Superior temporal gyrus (tissue), 1 donor: ENCODE measurements around the gene TMPRSS6.
A peak's percentile ranks its signal among the peaks of the same experiment; 100 is the strongest.

Source experiments
- DNase-seq: peaks from one replicate; pipeline ENCODE4 v3.0.0-alpha.2; 2016; ENCODE audit errors: extremely low spot score

Gene TMPRSS6

GRCh38 chr22:37028692-37029674 is 80.5 kb downstream of the TMPRSS6 start:
- no peak for DNase-seq

GRCh38 chr22:37027556-37027955 is 82.0 kb downstream of the TMPRSS6 start:
- DNase-seq: no peak

GRCh38 chr22:37026325-37026724 is 83.2 kb downstream of the TMPRSS6 start:
- peak; percentile 32 for DNase-seq

GRCh38 chr22:37025500-37026070 is 83.9 kb downstream of the TMPRSS6 start:
- DNase-seq: no peak

- DNase-seq: no peak
Observed at GRCh38 chr22:37024339-37025157, 85.0 kb downstream of the TMPRSS6 start.

- DNase-seq: no peak
Observed at GRCh38 chr22:37023743-37024338, 85.7 kb downstream of the TMPRSS6 start.

- no peak for DNase-seq
Observed at GRCh38 chr22:37022483-37023337, 86.8 kb downstream of the TMPRSS6 start.

GRCh38 chr22:37021710-37022482 is 87.6 kb downstream of the TMPRSS6 start:
- DNase-seq: peak; percentile 73

- no peak for DNase-seq
Observed at GRCh38 chr22:37021041-37021440, 88.5 kb downstream of the TMPRSS6 start.

- DNase-seq: peak; percentile 63
Observed at GRCh38 chr22:37020192-37020479, 89.4 kb downstream of the TMPRSS6 start.

GRCh38 chr22:37019309-37020191 is 90.0 kb downstream of the TMPRSS6 start, which contains the start of the genes MPST and TST:
Gene MPST (plus strand): TSS chr22:37019742. CDS start chr22:37019837, 95 bp downstream.
Gene TST (minus strand): TSS chr22:37019447. CDS start chr22:37018732, 715 bp downstream.
- peak; percentile 75 for DNase-seq

GRCh38 chr22:37018815-37019308 is 90.7 kb downstream of the TMPRSS6 start:
- peak; percentile 38 for DNase-seq

- no peak for DNase-seq
Observed at GRCh38 chr22:37018086-37018814, 91.3 kb downstream of the TMPRSS6 start.

GRCh38 chr22:37017356-37017755 is 92.2 kb downstream of the TMPRSS6 start:
- DNase-seq: no peak

- DNase-seq: no peak
Observed at GRCh38 chr22:37016134-37016910, 93.2 kb downstream of the TMPRSS6 start.

- DNase-seq: no peak
Observed at GRCh38 chr22:37015587-37015878, 94.0 kb downstream of the TMPRSS6 start.
